Activated naive CD8-positive, alpha-beta T cell treated with anti-CD3 and anti-CD28 coated beads, Interleukin-2, amount 50 U/mL, for 24 hours (primary cell): ENCODE data around the gene RPS6KC1.
"Not testable (repeated sequence)": the region's sequence is repeated elsewhere in the genome, so short reads cannot be mapped to it uniquely, and the experiment has no call there.

Source experiments
- ATAC-seq: fragments of 150-1000 bp; cut with Tn5 transposase; one replicate; pipeline ENCODE4 v1.10.0; 2021
- DNase-seq: peaks from one replicate; pipeline ENCODE4 v3.0.0; 2021
- H3K27ac Mint-ChIP-seq: one replicate; pipeline ENCODE4 v1.8.0; 2021; ENCODE audit warnings: mild to moderate bottlenecking, mixed read lengths
- H3K27me3 Mint-ChIP-seq: one replicate; pipeline ENCODE4 v1.8.0; 2021; ENCODE audit warnings: mixed read lengths
- H3K36me3 Mint-ChIP-seq: one replicate; pipeline ENCODE4 v1.8.0; 2021; ENCODE audit warnings: low read depth, mixed read lengths
- H3K4me1 Mint-ChIP-seq: one replicate; pipeline ENCODE4 v1.8.0; 2021; ENCODE audit warnings: mixed read lengths
- H3K4me3 Mint-ChIP-seq: one replicate; pipeline ENCODE4 v1.8.0; 2021; ENCODE audit warnings: mild to moderate bottlenecking, moderate library complexity, mixed read lengths
- H3K9me3 Mint-ChIP-seq: one replicate; pipeline ENCODE4 v1.8.0; 2021; ENCODE audit warnings: mixed read lengths

Gene RPS6KC1

DNA sequence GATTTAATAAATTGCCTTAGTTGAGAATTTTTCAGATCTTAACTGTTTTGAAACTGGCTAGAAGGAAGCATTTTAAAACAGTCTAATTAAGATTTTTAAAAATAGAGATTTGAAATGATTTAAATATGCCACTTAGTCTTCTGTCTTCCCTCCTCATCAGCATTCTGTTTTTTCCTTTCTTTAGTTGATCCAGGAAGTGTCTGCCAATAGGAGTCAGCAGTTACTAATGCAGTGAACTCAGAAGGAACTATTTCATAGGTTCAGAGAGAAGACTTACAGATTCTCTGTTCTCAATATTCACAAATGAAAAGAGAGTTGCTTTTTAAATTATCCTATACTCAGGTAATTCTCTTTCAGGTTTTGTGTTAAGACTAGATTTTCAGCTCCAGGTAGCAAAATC lies 84.5 kb downstream of the RPS6KC1 start:
- ATAC-seq, result no peak
- peaks cover 21% of the 10 kb centered on the region for H3K36me3 Mint-ChIP-seq
- H3K9me3 Mint-ChIP-seq, result peaks cover 15% of the 10 kb centered on the region
- no peak overlapping the region for H3K4me3 Mint-ChIP-seq
- H3K27me3 Mint-ChIP-seq, result no peaks in the 10 kb centered on the region
- no peak for DNase-seq
- no peak overlapping the region for H3K27ac Mint-ChIP-seq
- peaks cover 2% of the 10 kb centered on the region for H3K4me1 Mint-ChIP-seq

DNA sequence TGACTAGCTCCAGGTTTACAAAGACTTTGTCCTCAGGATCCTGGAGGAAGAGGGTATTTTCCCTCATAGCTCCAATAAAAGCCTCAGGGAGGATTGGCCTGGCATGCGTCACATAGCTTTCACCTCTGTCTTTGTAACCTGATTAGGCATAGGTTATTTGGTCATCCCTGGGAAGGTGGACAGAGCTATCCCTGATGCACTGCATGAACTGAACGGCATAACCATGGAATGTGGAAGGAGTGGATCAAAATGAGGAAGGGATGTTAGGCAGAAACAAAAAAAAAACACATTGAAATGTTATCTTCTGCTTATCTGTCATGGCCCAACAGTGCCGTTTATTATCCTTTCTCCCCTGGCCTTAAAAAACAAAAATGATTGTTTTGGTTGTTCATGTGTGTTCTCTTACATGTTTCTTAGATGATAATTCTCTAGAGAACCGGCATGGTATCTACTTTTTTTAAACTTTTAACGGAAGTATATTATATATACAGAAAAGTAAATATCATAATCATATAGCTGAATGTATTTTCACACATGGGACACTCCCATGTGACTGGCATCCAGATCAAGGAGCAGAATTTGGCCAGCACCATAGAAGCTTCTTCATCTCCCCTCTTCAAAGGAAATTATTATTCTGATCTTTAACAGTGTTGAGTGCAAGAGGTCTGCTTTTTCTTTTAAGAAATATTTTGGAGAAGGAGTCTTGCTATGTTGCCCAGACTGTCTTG lies 85.3 kb downstream of the RPS6KC1 start:
- ATAC-seq (no peak), DNase-seq (no peak)
- Mint-ChIP-seq H3K4me3 (no peak overlapping the region), H3K27ac (no peak overlapping the region), H3K36me3 (peaks cover 21% of the 10 kb centered on the region), H3K9me3 (peaks cover 15% of the 10 kb centered on the region), H3K27me3 (no peaks in the 10 kb centered on the region), H3K4me1 (peaks cover 2% of the 10 kb centered on the region)

DNA sequence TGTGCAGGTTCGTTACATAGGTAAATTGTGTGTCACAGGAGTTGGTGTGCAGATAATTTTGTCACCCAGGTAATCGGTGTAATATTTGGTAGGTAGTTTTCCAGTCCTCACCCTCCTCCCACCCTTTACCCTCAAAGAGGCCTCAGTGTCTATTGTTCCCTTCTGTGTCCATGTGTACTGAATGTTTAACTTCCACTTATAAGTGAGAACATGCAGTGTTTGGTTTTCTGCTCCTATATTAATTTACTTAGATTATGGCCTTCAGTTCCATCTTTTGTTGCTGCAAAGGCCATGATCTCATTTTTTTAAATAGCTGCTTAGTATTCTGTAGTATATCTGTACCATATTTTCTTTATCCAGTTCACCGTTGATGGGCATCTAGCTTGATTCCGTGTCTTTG lies 87.3 kb downstream of the RPS6KC1 start:
- H3K27me3 Mint-ChIP-seq, result no peaks in the 10 kb centered on the region
- ATAC-seq, result no peak

DNA sequence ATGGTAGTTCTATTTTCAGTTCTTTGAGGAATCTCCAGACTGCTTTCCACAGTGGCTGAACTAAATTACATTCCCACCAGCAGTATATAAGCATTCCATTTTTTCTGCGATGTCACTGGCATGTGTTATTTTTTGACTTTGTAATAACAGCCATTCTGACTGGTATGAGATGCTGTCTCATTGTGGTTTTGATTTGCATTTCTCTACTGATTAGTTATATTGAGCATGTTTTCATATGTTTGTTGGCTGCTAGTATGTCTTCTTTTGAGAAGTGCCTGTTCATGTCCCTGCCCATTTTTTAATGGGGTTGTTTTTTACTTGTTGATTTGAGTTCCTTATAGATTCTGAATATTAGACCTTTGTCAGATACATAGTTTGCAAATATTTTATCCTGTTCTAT lies 87.9 kb downstream of the RPS6KC1 start:
- H3K4me3 Mint-ChIP-seq, result no peak overlapping the region
- DNase-seq (no peak), ATAC-seq (no peak)
- peaks cover 21% of the 10 kb centered on the region for H3K36me3 Mint-ChIP-seq
- H3K9me3 Mint-ChIP-seq, result peaks cover 15% of the 10 kb centered on the region
- H3K4me1 Mint-ChIP-seq, result no peaks in the 10 kb centered on the region
- H3K27ac Mint-ChIP-seq, result no peak overlapping the region
- no peaks in the 10 kb centered on the region for H3K27me3 Mint-ChIP-seq

More for the DNA sequence above, 87.3 kb downstream of the RPS6KC1 start:
- Mint-ChIP-seq H3K4me1 (no peaks in the 10 kb centered on the region), H3K9me3 (peaks cover 15% of the 10 kb centered on the region), H3K27ac (no peak overlapping the region), H3K4me3 (no peak overlapping the region), H3K36me3 (peaks cover 21% of the 10 kb centered on the region)
- DNase-seq, result no peak

DNA sequence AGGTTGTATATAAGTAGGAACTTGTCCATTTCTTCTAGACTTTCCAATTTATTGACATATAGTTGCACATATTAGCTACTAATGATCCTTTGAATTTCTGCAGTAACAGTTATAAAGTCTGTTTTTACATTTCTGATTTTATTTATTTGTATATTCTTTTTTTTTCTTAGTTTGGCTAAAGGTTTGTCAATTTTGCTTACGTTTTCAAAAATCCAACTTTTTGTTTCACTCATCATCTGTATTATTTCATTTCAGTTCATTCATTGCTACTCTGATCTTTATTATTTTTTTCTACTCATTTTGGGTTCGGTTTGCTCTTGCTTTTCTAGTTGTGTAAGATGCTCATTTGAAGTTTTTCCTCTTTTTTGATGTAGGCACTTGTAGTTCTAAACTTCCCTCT lies 97.9 kb downstream of the RPS6KC1 start:
- H3K4me3 Mint-ChIP-seq, result no peak overlapping the region
- ATAC-seq, result no peak
- H3K36me3 Mint-ChIP-seq, result peaks cover 38% of the 10 kb centered on the region
- H3K27me3 Mint-ChIP-seq, result no peaks in the 10 kb centered on the region
- H3K4me1 Mint-ChIP-seq, result no peaks in the 10 kb centered on the region
- DNase-seq, result no peak
- H3K9me3 Mint-ChIP-seq, result peaks cover 11% of the 10 kb centered on the region
- no peak overlapping the region for H3K27ac Mint-ChIP-seq

DNA sequence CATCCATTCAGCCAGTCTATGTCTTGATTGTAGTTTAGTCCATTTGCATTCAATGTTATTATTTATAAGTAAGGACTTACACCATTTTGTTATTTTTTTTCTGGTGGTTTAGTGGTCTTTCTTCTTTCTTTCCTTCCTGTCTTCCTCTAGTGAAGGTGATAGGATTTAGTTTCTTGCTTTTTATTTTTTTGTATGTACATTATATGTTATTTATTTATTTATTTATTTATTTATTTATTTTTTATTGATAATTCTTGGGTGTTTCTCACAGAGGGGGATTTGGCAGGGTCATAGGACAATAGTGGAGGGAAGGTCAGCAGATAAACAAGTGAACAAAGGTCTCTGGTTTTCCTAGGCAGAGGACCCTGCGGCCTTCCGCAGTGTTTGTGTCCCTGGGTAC lies 99.0 kb downstream of the RPS6KC1 start:
- not testable (repeated sequence) for H3K27me3 Mint-ChIP-seq, DNase-seq, ATAC-seq, H3K4me1 Mint-ChIP-seq, H3K27ac Mint-ChIP-seq, H3K4me3 Mint-ChIP-seq
- peaks cover 11% of the 10 kb centered on the region for H3K9me3 Mint-ChIP-seq
- H3K36me3 Mint-ChIP-seq, result peaks cover 40% of the 10 kb centered on the region

DNA sequence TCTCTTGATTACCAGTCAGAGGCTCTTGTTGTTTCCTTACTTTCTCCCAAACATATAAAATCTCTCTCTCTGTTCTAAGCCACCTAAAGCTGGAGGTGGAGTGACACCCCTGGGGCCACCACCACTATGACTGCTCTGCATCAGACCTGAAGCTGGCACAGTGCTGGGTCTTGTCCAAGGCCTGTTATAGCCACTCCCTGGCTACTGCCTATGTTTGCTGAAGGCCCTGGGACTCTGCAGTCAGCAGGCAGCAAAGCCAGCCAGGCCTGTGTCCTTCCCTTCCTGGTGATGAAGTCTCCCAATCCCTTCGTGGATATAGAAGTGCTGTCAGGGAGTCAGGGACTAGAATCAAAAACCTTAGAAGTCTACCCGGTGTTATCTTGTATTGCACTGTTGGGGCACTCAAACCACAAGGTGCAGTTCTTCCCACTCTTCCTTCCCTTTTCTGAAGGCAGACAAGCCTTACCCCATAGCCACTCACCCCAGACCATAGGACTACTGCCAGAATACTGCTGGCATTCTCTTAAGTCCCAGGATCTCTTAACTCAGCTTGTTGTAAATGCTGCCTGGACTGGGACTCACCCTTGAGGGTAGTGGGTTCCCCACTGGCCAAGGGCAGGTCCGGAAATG lies 103.1 kb downstream of the RPS6KC1 start:
- peaks cover 5% of the 10 kb centered on the region for H3K9me3 Mint-ChIP-seq
- H3K27me3 Mint-ChIP-seq, result no peaks in the 10 kb centered on the region
- DNase-seq (no peak), ATAC-seq (no peak)
- peaks cover 41% of the 10 kb centered on the region for H3K36me3 Mint-ChIP-seq
- no peak overlapping the region for H3K27ac Mint-ChIP-seq
- H3K4me3 Mint-ChIP-seq, result no peak overlapping the region
- no peaks in the 10 kb centered on the region for H3K4me1 Mint-ChIP-seq

DNA sequence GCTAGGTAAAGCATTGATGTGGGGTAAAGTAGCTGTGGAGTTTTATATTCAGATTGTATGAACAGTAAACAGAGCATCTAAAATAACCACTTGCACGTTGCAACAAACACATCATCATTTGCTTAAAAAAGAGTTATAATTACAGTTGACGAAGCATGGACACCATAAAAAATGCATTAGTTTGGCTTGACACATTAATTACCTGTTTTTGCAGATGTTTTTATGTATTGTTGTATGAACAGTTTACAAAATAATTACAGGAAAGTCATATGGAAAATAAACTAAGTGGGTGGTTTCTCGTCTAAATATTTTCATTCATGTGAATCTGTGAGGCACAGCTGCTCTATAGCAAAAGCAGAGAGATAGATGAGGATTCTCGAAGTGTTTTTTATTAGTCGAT lies 108.3 kb downstream of the RPS6KC1 start:
- ATAC-seq (no peak), DNase-seq (no peak)
- Mint-ChIP-seq H3K36me3 (peaks cover 40% of the 10 kb centered on the region), H3K9me3 (peaks cover 9% of the 10 kb centered on the region), H3K4me3 (no peak overlapping the region), H3K4me1 (no peaks in the 10 kb centered on the region), H3K27ac (no peak overlapping the region), H3K27me3 (no peaks in the 10 kb centered on the region)

DNA sequence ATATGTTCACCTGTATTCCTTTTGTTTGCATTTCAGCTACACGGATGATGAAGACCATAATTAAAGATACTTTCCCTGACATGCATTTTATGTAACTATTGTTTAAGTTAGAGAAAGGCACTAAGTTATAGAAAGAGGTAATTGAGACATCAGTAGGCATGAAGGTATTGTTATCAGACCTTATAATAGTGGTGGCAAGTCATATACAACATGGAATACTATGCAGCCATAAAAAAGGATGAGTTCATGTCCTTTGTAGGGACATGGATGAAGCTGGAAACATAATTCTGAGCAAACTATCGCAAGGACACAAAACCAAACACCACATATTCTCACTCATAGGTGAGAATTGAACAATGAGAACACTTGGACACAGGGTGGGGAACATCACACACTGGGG lies 109.4 kb downstream of the RPS6KC1 start:
- H3K27ac Mint-ChIP-seq, ATAC-seq, DNase-seq, H3K4me3 Mint-ChIP-seq, H3K27me3 Mint-ChIP-seq, H3K9me3 Mint-ChIP-seq, H3K4me1 Mint-ChIP-seq: not testable (repeated sequence)
- peaks cover 36% of the 10 kb centered on the region for H3K36me3 Mint-ChIP-seq

DNA sequence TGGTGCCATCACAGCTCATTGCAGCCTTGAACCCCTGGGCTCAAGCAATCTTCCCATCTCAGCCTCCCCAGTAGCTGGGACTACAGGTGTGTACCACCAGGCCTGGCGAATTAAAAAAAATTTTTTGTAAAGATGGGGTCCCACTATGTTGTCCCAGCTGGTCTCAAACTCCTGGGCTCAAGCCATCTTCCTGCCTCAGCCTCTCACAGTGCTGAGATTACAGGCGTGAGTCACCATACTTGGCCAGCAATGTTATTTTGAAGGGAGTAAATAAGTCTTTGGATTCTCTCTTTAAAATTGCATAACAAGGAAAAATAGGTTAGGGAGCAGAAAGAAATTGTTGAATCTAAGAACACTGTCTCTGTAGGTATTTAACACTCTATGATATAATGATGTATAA lies 111.3 kb downstream of the RPS6KC1 start:
- no peak overlapping the region for H3K4me3 Mint-ChIP-seq
- H3K36me3 Mint-ChIP-seq, result peaks cover 25% of the 10 kb centered on the region
- ATAC-seq (no peak), DNase-seq (no peak)
- H3K27me3 Mint-ChIP-seq, result no peaks in the 10 kb centered on the region
- no peaks in the 10 kb centered on the region for H3K4me1 Mint-ChIP-seq
- peaks cover 5% of the 10 kb centered on the region for H3K9me3 Mint-ChIP-seq
- no peak overlapping the region for H3K27ac Mint-ChIP-seq

DNA sequence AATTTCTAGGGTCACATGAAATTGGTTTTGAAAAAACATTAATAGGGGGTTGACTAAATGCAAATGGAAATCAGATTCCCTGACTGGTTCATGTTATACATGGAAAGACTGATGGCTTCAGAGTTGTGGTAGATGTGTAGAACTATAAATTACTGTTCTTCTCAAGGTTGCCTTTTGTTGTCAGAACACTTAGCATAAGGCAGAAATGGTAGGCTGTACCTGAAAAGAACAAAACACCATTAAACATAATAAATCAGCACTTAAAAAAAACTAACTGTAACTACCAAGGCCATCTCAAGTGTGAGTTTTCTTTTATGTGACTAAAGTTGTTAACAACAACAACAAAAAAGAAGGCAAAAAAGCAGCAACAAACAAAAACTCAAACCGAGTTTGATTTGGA lies 111.8 kb downstream of the RPS6KC1 start:
- DNase-seq (no peak), ATAC-seq (no peak)
- Mint-ChIP-seq H3K4me3 (no peak overlapping the region), H3K36me3 (peaks cover 20% of the 10 kb centered on the region), H3K9me3 (peaks cover 5% of the 10 kb centered on the region), H3K4me1 (no peaks in the 10 kb centered on the region), H3K27me3 (no peaks in the 10 kb centered on the region), H3K27ac (no peak overlapping the region)

DNA sequence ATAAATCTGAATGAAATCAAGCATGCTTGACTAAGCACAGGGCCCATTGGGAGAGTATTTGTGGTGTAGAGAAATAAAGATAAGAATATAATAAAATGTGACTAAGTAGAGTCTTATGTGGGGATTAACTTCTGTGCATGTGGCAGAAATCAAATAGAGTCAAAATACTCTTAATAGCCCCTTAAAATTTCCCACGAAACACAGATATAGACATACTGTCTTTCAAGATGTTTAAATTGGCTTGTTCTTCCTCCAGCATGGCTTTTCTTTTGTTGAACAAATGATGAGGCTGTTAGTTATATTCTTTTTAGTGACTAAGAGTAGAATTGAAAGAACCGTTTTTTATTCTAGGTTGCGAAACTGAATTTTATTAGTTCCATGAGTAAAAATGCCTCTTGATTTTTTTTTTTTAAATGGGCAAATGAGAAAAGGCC lies 112.3 kb downstream of the RPS6KC1 start:
- Mint-ChIP-seq H3K27me3 (no peaks in the 10 kb centered on the region), H3K36me3 (peaks cover 16% of the 10 kb centered on the region), H3K4me3 (no peak overlapping the region), H3K27ac (no peak overlapping the region), H3K4me1 (no peaks in the 10 kb centered on the region), H3K9me3 (peaks cover 5% of the 10 kb centered on the region)
- ATAC-seq (no peak), DNase-seq (no peak)

DNA sequence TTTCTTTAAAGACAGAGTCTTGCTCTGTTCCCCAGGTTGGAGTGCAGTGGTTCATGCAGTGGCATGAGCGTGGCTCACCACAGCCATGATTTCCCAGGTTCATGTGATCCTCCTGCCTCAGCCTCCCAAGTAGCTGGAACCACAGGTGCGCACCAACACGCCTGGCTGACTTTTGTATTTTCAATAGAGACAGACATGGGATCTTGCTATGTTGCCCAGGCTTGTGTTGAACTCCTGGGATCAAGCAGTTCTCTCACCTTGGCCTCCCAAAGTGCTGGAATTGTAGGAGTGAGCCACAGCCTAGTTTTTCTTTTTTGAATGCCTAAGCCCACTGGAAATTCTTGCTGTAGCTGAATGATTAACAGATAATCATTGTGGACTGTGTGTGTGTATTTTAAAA lies 113.5 kb downstream of the RPS6KC1 start:
- no peak overlapping the region for H3K27ac Mint-ChIP-seq
- H3K27me3 Mint-ChIP-seq, result no peaks in the 10 kb centered on the region
- H3K4me1 Mint-ChIP-seq, result no peaks in the 10 kb centered on the region
- H3K9me3 Mint-ChIP-seq, result peaks cover 5% of the 10 kb centered on the region
- no peak overlapping the region for H3K4me3 Mint-ChIP-seq
- DNase-seq, result no peak
- no peak for ATAC-seq
- H3K36me3 Mint-ChIP-seq, result peaks cover 8% of the 10 kb centered on the region

DNA sequence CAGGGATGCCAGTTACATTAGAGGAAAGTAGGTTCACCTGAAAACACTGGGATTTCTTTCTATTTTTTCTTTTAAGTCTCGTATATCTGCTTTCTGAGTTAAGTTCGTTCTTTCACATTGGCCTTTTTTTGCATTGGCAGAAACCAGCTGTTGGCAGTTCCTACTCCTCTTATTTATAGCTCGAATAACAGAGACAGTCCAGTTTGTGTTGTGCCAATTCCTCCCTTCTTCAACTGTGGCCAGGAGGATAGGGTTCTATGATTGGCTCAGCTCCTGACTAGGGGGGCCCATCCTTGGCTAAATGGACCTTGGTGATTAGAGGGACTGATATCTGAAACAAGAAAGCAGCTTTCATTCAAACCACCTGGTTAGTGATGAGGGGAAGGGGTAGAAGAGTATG lies 115.8 kb downstream of the RPS6KC1 start:
- Mint-ChIP-seq H3K36me3 (no peaks in the 10 kb centered on the region), H3K27me3 (no peaks in the 10 kb centered on the region), H3K4me3 (no peak overlapping the region), H3K9me3 (no peaks in the 10 kb centered on the region), H3K27ac (no peak overlapping the region), H3K4me1 (no peaks in the 10 kb centered on the region)
- ATAC-seq (no peak), DNase-seq (no peak)

DNA sequence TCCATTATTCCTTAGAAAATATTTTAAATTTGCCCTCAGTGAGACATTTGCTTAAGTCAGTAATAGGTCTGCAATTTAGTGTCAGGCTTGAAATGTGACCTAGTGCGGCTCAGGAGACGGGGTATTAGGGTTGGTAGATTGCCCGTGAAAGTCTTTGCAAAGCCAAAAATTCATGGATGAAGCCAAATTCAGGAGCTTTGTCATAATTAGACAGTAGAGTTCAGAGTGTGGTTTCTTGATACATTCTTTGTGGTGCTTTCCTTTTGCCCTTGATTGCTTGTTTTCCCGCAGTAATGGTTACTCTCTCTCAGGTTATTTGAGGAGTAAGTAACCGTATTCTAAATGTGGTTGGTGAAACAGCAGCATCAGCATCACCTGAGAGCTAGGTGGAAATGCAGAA lies 120.7 kb downstream of the RPS6KC1 start:
- H3K36me3 Mint-ChIP-seq, result peaks cover 9% of the 10 kb centered on the region
- H3K4me1 Mint-ChIP-seq, result no peaks in the 10 kb centered on the region
- DNase-seq (no peak), ATAC-seq (no peak)
- H3K9me3 Mint-ChIP-seq, result no peaks in the 10 kb centered on the region
- H3K27me3 Mint-ChIP-seq, result no peaks in the 10 kb centered on the region
- H3K4me3 Mint-ChIP-seq, result no peak overlapping the region
- H3K27ac Mint-ChIP-seq, result no peak overlapping the region
